GM03348 (cell line): ENCODE results near the gene SYCN.

Experiments used
- DNase-seq: peaks from one replicate; pipeline ENCODE4 v3.0.0; 2012; ENCODE audit warnings: low spot score

The SYCN gene

DNA sequence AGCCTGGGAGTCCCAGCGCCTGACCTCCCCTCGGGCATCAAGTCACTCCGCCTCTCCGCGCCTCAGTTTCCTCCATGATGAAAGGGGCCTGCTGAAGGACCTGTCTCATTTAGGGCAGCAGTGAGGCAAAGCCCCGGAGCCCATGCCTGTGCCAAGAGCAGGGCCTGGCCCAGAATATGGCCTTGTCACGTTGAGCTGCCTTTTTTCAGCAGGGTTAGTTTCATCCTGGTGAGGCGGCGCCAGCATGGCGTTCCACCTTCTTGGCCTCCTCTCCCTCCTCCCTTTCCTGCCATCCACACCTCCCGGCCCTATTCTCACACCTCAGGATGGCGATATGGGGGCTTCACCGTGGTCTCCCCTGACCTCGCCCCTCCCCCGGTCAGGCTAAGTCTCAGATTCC is 48.3 kb downstream of the SYCN start:
- DNase-seq: no peak

DNA sequence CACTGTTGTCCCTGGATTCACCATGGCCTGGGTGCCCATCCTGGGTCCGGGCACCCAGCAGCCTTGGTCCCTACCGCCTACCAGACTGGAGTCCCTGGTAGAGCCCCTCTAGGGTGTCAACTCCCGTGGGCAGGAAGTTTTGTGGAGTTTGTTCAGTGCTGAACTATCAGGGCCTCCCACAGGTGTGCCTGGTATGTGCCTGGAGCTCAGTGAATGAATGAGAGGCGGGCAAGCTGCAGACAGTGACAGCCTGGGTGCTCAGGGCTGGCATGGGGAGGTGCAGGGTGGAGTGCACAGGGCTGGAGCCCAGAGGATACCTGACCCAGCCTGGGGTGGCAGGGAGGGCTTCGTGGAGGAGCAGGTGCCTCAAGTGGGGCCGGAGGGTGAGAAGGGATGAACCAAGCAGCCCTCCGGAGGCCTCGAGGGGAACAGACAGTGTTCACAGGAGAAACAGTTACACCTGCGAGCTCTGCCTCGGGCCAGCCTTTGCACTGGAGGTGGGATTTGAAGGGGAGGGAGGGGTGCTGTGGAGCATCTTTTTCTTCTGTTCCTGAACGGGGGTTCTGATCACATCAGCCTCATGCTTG is 48.9 kb downstream of the SYCN start:
- no peak for DNase-seq

GRCh38 chr19:39154629-39155100 is 49.4 kb downstream of the SYCN start:
- no peak for DNase-seq

DNA sequence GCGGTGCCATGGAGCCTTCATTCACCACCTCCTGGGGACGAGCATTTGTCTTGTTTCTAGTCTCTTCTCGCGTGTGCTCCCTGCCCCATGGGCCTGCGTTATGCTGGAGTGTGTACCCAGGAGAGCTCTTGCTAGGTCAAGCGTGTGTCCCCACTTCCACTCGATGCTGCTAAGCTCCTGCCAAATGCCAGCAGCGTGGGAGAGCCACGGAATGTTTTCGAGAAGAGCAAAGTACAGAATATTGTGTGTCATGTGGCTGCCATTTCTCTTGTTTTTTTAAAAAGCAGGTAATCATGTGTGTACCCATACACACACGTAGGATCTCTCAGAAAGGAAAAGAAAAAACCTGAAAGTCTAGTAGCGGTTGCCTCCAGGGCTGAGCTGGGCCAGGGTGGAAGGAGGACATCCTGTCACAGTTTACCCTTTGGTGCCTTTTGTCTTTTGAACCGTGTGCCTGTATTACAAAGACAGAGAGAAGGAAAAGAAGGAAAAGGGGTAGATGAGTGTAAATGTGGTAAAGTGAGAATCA is 49.9 kb downstream of the SYCN start:
- no peak for DNase-seq
